Gastroesophageal sphincter (tissue), 3 donors: ENCODE results near the gene DMBT1.

Source experiments
- CTCF ChIP-seq, 4 experiments: fragments of 200-600 bp in 2 of 4; fragments of 450-650 bp in 2 of 4; sonication (generic) in 1 of 4; IDR thresholded peaks; one replicate each; pipeline ENCODE4 v1.5.1; 2017 to 2019; ENCODE audit warnings: antibody characterized with exemption in 4 of 4, mild to moderate bottlenecking in 2 of 4, moderate library complexity in 2 of 4
- POLR2AphosphoS5 ChIP-seq: sonication (generic); formaldehyde crosslinking; IDR thresholded peaks from one replicate; pipeline ENCODE4 v1.6.1; 2017; ENCODE audit warnings: antibody characterized with exemption

- TF ChIP-seq POLR2AphosphoS5 (no peak), CTCF (IDR thresholded peaks at IDR 0.05) (no peak)
Measured at GRCh38 chr10:122630526-122630925, 70.0 kb downstream of the DMBT1 start.
